Measurements from ENCODE around the gene CLDN1. TPM values are rescaled to one million over a fixed set of nuclear protein-coding genes. Genes with fewer than 3 reads are reported as not detected.

CLDN1 gene
- total and polyA plus RNA-seq, 2 of the 13 experiments (the other 11 are each of a cell fraction or from before 2014, with no cell fraction given) = 42.7 to 51.6 TPM

DNA sequence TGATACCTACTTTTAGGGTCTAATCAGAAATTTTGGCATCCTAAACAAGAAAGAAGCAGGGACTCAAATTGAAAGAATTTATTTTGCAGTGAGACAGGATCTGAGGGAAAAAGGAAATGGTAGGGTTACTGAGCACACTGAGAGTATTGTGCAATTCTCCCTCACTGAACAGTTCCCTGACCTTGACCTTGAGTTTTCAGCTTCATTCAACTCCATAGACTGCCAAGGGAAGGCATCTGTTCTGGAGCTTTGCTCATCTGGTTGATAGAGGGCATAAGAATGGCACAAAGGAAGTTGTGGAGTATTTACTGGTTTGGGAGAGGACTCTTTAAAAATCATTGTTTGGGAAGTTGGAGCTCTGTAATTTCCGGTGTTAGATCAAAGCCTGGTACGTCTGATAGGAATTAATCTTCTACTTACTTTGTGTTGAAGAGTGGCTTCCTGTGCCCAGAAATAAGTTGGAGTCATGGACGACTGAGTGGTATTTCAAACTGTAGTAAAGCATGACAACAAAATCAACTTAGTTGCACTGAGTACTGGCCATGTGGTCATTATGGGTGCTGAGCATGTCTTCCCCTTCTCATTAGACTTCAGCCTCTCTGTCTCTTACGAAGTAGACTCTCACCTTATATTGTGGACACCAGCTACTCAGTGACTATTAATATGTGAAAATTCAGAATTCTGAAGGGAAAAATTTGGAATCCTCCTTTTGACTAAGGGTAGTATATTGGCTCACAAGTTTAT lies 40.8 kb downstream of the CLDN1 start (continued):
- TF ChIP-seq, protein P1, sequence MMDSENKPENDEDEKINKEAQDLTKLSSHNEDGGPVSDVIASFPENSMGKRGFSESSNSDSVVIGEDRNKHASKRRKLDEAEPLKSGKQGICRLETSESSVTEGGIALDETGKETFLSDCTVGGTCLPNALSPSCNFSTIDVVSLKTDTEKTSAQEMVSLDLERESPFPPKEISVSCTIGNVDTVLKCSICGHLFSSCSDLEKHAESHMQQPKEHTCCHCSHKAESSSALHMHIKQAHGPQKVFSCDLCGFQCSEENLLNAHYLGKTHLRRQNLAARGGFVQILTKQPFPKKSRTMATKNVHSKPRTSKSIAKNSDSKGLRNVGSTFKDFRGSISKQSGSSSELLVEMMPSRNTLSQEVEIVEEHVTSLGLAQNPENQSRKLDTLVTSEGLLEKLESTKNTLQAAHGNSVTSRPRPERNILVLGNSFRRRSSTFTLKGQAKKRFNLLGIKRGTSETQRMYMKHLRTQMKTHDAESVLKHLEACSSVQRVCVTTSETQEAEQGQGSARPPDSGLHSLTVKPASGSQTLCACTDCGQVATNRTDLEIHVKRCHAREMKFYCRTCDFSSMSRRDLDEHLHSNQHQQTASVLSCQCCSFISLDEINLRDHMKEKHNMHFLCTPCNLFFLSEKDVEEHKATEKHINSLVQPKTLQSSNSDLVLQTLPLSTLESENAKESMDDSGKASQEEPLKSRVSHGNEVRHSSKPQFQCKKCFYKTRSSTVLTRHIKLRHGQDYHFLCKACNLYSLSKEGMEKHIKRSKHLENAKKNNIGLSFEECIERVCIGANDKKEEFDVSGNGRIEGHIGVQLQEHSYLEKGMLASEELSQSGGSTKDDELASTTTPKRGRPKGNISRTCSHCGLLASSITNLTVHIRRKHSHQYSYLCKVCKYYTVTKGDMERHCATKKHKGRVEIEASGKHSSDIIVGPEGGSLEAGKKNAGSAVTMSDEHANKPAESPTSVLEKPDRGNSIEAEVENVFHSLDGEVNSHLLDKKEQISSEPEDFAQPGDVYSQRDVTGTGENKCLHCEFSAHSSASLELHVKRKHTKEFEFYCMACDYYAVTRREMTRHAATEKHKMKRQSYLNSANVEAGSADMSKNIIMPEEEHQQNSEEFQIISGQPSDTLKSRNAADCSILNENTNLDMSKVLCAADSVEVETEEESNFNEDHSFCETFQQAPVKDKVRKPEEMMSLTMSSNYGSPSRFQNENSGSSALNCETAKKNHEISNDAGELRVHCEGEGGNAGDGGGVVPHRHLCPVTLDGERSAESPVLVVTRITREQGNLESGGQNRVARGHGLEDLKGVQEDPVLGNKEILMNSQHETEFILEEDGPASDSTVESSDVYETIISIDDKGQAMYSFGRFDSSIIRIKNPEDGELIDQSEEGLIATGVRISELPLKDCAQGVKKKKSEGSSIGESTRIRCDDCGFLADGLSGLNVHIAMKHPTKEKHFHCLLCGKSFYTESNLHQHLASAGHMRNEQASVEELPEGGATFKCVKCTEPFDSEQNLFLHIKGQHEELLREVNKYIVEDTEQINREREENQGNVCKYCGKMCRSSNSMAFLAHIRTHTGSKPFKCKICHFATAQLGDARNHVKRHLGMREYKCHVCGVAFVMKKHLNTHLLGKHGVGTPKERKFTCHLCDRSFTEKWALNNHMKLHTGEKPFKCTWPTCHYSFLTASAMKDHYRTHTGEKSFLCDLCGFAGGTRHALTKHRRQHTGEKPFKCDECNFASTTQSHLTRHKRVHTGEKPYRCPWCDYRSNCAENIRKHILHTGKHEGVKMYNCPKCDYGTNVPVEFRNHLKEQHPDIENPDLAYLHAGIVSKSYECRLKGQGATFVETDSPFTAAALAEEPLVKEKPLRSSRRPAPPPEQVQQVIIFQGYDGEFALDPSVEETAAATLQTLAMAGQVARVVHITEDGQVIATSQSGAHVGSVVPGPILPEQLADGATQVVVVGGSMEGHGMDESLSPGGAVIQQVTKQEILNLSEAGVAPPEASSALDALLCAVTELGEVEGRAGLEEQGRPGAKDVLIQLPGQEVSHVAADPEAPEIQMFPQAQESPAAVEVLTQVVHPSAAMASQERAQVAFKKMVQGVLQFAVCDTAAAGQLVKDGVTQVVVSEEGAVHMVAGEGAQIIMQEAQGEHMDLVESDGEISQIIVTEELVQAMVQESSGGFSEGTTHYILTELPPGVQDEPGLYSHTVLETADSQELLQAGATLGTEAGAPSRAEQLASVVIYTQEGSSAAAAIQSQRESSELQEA (CRISPR knock-in tag; IDR thresholded peaks at IDR 0.05; ENCODE audit: not compliant biosample characterization) = no peak
- TF ChIP-seq NR2F2 (IDR thresholded peaks at IDR 0.05; ENCODE audit: borderline replicate concordance, low read depth) (peak; percentile 23; the same call in 1 of the 2 replicates), ZNF644 (CRISPR knock-in tag; IDR thresholded peaks at IDR 0.05; ENCODE audit: low read depth) (peak; percentile 69; the same call in 1 of the 2 replicates), SSRP1 (CRISPR knock-in tag; IDR thresholded peaks at IDR 0.05) (no peak), MATR3 (CRISPR knock-in tag; IDR thresholded peaks at IDR 0.05) (no peak), ZNF180 (CRISPR knock-in tag; IDR thresholded peaks at IDR 0.05; ENCODE audit: borderline replicate concordance, low read depth) (no peak), ZBTB21 (CRISPR knock-in tag; IDR thresholded peaks at IDR 0.05) (no peak), SOX6 (IDR thresholded peaks at IDR 0.05) (no peak), SOX6 (CRISPR knock-in tag; IDR thresholded peaks at IDR 0.05) (peak; percentile 60; the same call in 1 of the 2 replicates), ZEB1 (IDR thresholded peaks at IDR 0.05; ENCODE audit: insufficient replicate concordance, low read depth) (no peak), ESRRA (CRISPR knock-in tag; IDR thresholded peaks at IDR 0.05; ENCODE audit: low read depth) (peak; percentile 89), ZNF282 (IDR thresholded peaks at IDR 0.05; ENCODE audit: partially characterized antibody) (no peak), NFE2L1 (CRISPR knock-in tag; IDR thresholded peaks at IDR 0.05; ENCODE audit: borderline replicate concordance) (no peak), ATM (IDR thresholded peaks at IDR 0.05; ENCODE audit: borderline replicate concordance) (no peak), IRF2 (CRISPR knock-in tag; IDR thresholded peaks at IDR 0.05) (peak; percentile 61; the same call in 1 of the 2 replicates)
- TF ChIP-seq, protein P2, sequence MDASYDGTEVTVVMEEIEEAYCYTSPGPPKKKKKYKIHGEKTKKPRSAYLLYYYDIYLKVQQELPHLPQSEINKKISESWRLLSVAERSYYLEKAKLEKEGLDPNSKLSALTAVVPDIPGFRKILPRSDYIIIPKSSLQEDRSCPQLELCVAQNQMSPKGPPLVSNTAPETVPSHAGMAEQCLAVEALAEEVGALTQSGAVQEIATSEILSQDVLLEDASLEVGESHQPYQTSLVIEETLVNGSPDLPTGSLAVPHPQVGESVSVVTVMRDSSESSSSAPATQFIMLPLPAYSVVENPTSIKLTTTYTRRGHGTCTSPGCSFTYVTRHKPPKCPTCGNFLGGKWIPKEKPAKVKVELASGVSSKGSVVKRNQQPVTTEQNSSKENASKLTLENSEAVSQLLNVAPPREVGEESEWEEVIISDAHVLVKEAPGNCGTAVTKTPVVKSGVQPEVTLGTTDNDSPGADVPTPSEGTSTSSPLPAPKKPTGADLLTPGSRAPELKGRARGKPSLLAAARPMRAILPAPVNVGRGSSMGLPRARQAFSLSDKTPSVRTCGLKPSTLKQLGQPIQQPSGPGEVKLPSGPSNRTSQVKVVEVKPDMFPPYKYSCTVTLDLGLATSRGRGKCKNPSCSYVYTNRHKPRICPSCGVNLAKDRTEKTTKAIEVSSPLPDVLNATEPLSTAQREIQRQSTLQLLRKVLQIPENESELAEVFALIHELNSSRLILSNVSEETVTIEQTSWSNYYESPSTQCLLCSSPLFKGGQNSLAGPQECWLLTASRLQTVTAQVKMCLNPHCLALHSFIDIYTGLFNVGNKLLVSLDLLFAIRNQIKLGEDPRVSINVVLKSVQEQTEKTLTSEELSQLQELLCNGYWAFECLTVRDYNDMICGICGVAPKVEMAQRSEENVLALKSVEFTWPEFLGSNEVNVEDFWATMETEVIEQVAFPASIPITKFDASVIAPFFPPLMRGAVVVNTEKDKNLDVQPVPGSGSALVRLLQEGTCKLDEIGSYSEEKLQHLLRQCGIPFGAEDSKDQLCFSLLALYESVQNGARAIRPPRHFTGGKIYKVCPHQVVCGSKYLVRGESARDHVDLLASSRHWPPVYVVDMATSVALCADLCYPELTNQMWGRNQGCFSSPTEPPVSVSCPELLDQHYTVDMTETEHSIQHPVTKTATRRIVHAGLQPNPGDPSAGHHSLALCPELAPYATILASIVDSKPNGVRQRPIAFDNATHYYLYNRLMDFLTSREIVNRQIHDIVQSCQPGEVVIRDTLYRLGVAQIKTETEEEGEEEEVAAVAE (CRISPR knock-in tag; IDR thresholded peaks at IDR 0.05; ENCODE audit: borderline replicate concordance) = no peak
